GM18519 (cell line): ENCODE measurements around the gene NFATC2.

Experiments used
- ATAC-seq: cut with Tn5 transposase; IDR thresholded peaks from one replicate; pipeline ENCODE4 v1.9.1; 2021; ENCODE audit warnings: mild to moderate bottlenecking, moderate library complexity; ENCODE audit not compliant: unreplicated experiment, low FRiP score

Gene NFATC2

DNA sequence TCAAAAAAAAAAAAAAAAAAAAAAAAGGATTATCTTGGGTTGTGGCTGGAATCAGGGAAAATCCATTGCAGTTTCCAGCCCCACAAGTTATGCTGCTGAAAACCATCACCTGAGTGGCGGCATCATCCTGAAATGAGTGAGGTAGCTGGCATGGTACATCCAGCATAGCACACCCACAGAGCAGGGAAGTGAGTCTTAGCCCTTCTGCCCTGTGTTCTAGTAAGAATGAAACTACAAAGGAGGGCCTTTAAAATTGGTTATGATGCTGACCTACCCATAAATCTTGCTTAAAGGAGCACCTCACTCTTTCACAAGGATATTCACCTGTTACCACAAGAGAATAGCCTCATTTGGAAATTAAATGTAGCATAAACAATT, 119.2 kb downstream of the NFATC2 start:
- ATAC-seq: peak; percentile 86

DNA sequence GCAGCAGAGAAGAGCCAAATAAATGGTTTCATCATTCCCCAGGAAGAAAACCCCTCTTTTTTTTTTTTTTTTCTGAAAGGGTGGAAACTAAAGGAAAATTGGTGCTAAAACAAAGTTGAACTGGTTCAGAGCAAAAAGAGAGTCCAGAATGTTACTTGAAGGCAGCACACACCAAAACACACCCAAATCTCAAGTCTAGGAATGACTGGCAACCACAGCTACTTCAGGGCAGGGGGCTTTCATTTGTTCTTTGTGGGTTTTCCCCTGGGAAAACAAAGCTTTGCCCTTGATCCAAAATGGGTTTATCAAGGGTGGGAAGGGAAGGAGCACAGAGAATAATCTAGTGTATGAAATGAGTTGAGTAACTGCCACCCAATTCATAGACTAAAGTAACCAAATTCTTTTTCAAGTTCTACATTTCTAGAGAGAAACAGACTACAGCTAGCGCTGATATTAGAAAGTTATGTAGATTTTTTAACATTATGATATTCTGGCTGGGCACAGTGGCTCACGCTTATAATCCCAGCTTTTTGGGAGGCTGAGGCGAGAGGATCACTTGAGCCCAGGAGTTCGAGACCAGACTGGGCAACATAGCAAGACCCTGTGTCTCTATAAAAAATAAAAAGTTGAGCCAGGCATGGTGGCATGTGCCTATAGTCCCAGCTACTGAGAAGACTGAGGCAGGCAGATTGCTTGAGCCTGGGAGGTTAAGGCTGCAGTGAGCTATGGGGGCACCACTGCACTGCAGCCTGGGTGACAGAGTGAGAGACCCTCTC, 119.8 kb downstream of the NFATC2 start:
- ATAC-seq: no peak

DNA sequence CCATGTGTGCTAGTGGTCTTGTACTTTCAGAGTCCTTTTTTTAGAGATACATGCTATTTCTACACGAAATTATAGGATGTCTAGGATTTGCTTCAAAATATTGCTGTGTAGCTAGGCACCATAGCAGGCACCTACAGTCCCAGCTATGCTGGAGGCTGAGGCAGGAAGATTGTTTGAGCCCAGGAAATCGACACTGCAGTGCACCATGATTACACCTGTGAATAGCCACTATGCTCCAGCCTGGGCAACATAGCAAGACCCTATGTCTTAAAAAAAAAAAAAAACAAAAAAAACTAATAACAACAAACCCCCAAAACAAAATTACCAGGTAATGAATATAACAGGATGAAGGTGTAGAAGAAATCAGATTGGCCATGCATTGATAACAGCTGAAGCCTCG, 121.7 kb downstream of the NFATC2 start:
- no peak for ATAC-seq

DNA sequence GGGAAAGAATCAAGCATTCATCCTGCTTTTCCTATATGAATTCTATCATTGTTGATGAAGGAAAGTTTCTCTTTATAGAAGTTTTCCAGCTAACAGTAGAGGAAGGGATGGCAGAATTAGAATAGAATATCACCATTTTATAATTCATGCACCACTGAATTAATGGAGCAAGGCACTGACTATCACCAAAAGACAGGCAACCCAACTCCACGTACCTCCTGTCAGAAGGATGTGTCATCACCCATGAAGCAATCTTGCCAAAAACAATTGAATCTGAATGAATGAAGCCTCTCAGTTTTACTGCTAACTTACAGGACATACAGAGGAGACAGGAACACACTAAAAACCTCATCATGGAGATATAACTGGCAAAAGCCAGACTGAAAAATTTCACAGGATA, 122.4 kb downstream of the NFATC2 start:
- no peak for ATAC-seq

DNA sequence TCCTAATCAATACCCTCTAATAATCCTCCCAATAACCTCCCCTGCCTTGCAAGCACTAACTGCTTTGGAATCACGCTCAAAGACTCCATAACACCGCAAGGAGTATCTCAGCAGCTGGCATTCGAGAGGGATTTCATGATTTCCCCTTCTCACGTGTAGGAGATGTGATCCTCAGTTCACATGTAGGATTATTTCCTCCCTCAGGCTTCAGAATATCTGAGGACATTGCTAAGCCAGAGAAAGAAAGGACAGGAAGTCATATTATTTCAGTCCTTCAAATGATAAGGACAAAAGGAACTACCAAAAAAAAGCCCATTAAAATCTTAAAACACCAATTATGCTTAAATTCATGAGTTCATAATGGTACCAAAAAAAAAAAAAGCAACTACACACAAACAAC, 122.9 kb downstream of the NFATC2 start:
- ATAC-seq: no peak

DNA sequence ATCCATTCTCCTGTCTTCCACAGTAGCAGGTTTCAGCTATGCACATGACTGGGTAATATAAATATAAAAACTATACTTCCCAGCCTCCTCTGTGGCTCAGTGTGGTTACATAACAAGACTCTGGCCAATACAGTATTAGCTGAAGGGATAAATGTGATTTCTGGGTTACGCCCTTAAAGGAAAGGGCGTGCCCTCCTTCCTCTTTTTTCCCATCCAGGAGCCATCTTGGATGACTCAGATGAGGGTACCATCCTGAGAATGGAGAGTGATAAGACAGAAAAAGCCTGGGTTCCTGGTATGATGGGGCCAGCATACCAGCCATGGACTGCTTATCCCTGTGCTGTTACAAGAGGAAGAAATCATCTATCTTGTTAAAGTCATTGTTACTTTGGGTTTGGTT, 123.3 kb downstream of the NFATC2 start:
- ATAC-seq: no peak

DNA sequence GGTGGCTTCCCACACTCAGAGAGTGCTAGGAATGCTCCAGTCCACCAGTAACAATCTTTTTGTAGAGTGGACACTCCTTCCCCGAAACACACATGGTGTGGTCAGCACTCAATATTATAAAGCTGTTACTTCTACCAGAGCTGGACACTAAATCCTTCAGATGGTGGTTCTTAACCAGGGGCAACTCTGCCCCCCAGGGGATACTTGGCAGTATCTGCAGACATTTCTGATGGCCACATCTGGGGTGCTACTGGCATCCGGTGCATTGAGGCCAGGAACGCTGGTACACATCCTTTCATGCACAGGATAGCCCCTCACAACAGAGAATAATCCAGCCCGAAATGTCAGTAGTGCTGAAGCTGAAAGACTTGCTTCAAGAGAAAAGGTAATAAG, 124.4 kb downstream of the NFATC2 start:
- ATAC-seq: no peak

DNA sequence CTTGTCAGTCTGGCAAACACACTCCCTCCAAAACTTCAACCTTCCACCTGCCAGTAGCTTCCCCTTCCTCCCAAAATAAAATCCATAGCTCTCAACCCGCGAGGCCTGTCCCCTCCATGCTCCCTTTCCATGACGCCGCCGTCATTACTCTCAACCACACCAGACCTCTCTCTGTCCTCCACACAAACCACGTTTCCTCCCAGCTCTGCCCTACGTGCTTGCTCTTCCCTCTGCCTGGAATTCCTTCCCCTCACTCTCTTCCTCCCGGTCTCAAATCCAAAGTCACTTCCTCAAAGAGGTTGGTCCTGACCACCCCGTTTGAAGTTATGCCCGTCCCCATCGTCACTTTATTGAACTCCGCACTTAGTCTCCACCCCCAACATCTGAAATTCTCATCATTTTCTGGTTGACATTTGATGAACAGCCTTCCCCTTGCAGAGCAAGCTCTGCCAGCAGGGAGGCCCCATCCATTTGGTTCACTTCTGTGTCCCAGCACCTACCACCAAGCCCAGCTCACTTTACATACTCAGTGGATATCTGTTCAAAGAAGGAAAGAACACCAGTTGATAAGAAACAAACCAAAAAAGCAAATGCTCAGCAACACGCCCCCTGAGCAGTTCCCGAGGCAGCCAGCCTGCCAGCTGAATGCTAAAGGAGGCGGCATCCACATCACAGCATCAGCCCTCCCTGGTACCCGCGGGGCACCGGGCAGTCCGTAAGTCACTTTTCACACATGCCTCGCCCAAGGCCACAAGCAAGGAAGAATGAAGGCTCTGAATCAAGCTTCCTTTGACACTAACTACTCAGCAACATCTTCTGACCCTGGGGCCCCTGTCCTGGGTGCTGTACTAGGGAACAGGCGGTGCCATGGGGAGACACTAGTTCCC, 125.0 kb downstream of the NFATC2 start:
- no peak for ATAC-seq

DNA sequence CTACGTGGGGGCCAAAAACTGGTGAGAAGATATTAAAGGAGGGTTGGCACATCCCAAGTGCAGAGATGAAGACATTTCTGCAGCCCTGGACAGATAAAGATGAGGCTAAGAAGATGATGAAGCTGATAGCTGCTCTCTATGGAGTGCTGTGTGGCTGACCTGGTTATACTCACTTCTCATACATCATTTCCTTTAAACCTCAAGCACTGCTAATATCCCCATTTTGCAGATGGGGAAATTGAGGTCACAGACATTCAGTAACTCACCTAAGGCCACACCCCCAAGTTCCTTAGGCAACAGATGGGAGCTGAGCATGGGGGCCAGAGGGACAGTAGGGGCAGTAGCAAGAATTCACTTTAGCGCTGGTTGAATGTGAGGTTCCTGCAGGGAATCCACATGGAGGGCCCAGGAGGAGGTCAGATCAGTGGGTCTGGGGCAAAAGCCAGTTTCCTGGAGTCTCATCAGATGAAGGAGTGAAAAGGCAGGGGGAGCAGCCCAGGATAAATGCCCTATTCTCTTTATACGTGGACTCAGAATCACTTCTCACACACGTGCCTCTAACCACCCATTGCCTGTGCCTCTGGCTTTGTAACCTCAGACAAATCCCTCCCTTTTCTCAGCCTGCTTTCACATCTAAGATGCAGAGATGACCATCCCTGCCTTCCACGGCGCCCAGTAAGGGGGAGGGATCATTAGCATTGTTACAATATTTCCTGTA, 125.8 kb downstream of the NFATC2 start:
- no peak for ATAC-seq

DNA sequence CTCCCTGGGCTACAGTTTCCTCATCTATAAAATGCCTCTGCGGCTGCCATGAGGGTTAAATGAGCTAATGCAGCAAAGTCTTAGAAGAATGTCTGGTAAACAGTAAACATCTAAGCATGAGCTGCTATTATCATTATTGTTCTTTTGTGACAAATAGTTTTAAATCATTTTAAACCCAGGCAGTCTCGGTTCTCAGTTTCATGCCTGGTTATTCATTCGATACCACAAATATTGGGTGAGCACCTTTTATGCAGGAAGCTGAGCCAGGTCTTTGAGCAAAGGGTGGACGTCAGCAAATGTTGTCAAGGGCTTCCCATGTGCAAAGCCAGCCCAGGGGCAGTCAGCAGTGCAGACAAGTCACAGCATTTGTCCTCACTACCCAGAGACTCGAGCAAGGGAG, 128.7 kb downstream of the NFATC2 start:
- no peak for ATAC-seq

DNA sequence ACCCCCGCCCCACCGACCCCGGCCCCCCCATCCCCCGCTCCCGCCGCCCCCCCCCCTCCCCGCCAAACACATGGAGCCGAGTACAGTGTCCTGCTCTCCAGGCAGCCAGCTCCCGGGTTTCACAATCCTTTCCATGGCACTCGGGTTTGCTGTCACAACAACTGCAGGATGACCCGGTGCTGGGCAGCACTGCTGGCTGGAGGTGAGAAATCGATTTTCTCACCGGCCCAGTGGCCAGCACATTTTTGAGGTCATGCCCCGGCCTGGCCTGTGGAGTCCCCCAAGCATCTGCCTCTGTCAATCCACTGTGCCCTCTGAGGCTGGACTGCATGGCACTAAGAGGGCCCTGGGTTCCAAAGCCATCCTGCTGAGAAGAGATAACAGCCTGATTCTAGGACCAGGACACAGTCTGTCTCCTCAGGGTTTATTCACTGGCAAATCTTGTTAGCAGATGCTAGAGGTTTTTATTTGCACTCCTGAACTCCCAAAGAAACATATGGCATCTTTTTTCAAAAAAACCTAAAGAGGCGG, 129.5 kb downstream of the NFATC2 start:
- no peak for ATAC-seq

DNA sequence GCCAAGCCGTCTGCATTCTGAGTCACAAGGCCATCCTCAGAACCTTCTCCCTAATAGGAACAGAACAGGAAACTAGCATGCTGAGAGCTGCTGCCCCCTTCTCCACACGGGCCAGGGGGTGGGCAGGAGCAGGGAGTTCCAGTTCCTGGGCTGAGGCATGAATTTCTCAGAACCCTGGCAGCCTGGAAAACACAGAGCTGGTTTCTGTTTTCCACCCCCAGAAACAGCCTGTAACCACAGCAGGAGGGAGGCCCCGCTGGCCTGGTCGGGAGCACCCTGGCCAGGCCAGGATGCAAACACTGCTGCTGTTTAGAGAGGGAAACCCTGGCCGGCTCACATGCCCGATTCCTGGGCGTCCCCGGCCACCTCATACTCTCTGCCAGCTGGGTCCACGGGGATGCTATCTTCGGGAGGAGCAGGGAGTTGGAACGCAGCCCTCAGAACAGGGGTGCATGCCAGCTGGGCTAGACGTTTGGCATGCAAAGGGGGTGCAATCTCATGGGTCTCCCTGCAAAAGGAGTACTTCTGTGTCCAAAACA, 130.1 kb downstream of the NFATC2 start:
- ATAC-seq: no peak

DNA sequence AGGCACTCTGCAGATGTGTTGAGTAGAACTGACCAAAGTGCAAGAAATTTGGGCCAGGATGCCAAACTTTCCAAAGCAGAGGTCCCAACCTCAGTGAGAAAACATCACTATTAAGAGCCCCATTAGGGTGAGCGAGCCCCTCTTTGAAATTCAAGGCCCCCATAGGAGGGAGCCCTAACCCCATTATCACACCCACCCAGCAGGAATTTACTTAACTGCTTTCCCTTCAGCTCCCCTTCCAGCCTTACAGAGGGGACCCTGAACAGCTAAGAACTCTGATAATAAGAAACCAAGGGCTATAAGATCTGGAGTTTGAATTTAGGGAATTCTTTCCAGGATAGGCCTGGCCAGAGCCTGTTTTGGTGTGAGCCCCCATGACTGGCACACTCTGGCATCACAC, 130.6 kb downstream of the NFATC2 start:
- no peak for ATAC-seq

DNA sequence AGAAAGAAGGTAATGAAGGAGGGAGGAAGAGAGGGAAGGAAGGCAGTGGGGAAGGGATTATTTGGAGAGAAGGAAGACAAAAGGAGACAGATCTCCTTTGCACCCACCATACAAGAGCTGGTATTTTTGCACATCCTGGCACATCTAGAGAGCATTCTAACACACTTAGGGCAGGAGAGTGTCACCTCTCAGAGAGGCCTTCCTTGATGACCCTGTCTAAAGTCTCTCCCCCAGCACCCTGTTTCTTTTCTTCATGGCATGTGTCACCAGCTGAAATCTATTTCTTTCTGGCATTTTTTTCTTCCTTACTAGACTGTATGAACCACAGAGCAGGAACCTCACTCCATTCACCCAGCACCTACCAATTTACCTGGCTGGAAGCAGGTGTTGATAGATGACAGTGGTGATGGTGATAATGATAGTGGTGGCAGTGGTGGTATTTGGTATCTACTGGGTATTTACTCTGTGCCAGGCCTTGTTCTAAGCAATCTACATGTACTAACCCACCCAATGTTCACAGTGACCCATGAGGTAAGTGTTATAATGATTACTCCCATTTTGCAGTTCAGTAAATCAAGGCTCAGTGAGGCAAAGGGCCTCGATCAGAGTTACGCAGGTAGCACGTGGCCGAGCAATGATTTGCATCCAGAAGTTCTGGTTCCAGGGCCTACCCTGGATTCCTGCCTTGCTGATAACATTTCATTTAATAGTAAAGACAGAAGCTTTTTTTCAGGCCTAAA, 131.8 kb downstream of the NFATC2 start:
- no peak for ATAC-seq

DNA sequence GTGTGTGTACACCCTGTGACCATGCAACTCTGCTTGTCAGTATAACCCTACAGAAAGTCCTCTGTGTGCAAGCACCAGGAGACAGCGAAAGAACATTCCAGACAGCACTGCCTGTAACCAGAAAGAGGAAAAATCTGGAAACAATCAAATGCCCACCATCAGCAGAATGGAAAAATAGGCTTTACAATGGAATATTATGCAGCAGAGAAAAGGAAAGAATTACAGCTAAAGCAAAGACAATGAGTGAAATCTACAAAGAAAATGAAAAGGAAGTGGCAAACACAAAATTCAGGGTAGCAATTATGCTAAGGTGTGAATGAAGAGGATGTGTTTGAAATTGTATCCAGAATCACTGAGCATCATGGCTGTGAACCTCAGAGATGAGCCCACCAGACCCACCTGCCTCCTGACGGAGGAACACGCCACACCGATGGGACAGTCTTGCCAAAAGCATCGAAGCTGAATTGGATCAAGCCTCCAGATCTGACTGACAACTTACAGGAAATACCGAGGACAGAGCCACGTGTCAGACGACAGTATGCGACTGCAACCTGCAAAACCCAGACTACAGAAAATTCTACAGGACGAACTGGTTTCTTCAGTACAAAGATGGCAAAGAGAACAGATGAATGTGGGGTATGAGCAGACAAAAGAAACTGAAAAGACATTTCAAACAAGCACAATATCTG, 133.2 kb downstream of the NFATC2 start:
- no peak for ATAC-seq

DNA sequence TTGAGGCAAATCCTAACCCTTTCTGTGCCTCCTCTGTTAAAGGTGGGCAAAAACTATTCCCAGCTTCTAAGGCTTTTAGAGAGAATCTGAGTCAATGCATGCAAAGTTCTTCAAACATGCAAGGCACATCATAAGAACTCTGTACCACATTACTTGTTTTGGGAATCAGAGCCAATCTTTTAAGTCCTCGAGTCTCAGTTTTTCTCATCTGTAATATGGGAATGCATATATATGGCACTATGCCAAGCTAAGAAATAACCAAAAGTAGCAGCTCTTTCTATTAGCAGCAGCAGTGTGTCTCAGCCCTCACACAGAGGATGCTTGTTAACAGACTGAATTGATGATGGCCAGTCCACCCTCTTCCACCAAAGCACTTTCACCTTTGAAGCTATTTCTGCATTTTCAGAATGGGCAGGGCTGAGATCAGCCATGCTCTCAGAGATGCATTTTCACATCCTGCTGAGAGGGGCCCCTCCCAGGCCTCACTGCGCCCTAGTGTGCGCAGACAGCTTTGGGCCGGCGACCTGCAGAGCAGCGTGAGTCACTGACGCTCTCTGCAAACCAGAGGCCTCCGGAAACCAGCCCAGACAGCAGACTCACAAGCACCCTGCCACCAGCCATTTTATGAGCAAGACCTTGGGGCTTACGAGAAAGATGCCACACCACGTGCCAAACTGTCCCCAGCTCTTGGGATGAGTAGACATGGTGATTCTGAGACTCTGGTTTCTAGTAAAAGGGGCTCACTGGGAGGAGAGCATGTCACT, 138.0 kb downstream of the NFATC2 start:
- ATAC-seq: peak; percentile 79

DNA sequence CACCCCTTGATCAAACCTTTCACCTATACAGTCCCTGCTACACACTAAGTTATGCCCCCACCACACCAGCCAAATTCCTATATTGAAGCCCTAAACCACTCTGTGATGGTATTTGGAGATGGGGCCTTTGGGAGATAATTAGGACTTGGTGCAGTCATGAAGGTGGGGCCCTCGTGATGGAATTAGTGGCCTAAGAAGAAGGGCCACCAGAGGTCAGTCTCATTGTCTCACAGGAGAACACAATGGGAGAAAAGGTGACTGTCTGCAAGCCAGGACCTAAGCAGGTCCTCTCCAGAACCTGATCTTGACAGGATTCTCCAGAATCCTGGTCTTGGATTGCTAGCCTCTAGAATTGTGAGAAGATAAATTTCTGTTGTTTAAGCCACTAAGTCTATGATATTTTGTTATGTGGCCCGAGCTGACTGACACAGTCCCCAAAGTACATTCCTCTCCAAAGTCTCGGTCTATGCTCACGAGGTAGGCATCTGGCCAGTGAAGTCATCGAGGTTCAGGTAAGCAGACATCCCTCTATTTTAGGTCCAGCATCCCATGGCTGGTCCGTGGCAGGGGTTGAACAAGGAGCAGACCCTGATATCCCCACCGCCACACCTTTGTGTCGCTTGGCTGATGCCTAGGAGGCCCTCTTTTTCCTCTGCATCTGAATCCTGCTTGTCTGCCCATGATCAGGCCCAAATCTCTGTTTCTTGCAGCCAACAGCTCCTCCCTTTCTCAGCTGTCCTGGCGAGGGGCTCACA, 138.9 kb downstream of the NFATC2 start:
- no peak for ATAC-seq

DNA sequence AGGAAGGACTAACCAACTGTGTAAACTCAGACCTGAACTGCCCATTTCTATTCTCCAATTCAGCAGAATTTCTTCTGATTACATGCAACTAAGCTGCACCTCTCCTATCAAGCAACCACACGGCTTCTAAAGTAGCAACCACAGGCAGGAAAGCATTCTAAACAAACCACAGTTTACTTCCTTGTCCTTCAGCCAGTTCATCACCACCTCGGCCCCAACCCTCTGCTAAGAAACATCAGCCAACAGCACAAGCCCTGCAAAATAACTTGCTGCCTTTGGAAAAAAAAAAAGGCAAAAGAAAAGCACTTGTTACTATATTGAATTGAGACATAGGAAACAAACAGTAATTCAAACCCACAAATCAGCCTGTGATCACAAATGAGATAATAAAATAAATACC, 140.3 kb downstream of the NFATC2 start:
- ATAC-seq: no peak
